ENCODE measurements around the gene ENOX2. TPM values are rescaled to one million over a fixed set of nuclear protein-coding genes. Genes with fewer than 3 reads are reported as not detected.
A peak's percentile ranks its signal among the peaks of the same experiment; 100 is the strongest.

ENOX2 gene
- polyA plus RNA-seq, 1 donor (not counting 4 experiments of a cell fraction or from before 2014, with no cell fraction given) = 24.5 TPM

GRCh38 chrX:130728208-130728607 is 174.8 kb downstream of the ENOX2 start:
- no peaks in the 10 kb centered on the region for H3K9me3 ChIP-seq (ENCODE audit: control insufficient read depth, low read depth, low read length)
- H4K20me1 ChIP-seq (ENCODE audit: control insufficient read depth, extremely low read depth, insufficient read depth, low read length) = no peaks in the 10 kb centered on the region
- H3K4me1 ChIP-seq (ENCODE audit: control insufficient read depth, extremely low read depth, insufficient read depth, low read length) = no peaks in the 10 kb centered on the region
- no peak overlapping the region for H3K4me2 ChIP-seq (ENCODE audit: control insufficient read depth, extremely low read depth, insufficient read depth, low read depth, low read length)
- no peak overlapping the region for H3K4me3 ChIP-seq (ENCODE audit: control insufficient read depth in 2 of 3, extremely low read depth in 1 of 3, insufficient read depth in 2 of 3, low read depth in 1 of 3, low read length in 3 of 3)
- H3K36me3 ChIP-seq (ENCODE audit: control insufficient read depth in 2 of 2, extremely low read depth in 1 of 2, insufficient read depth in 2 of 2, low read length in 2 of 2) = no peaks in the 10 kb centered on the region
- FAIRE-seq (no peak), DNase-seq (ENCODE audit: low read depth, low spot score) (no peak)
- no peak overlapping the region for H2AFZ ChIP-seq (ENCODE audit: control insufficient read depth, low read length)
- no peak overlapping the region for H3K9ac ChIP-seq (ENCODE audit: control insufficient read depth, extremely low read depth, insufficient read depth, low read length)
- no peaks in the 10 kb centered on the region for H3K79me2 ChIP-seq (ENCODE audit: control insufficient read depth, insufficient read depth, low read length)
- dilution Hi-C loops (cut with MboI; ENCODE audit: extremely low pct_ligation_motif_present, low sequenced_read_pairs) = no loop called here
- H3K27ac ChIP-seq (ENCODE audit: control insufficient read depth, insufficient read depth, low read length) = peak overlapping the region; percentile 2
- TF ChIP-seq CTCF (optimal IDR thresholded peaks at IDR 0.05 in 1 of 3, IDR thresholded peaks at IDR 0.05 in 1 of 3, conservative IDR thresholded peaks at IDR 0.05 in 1 of 3; ENCODE audit: extremely low read depth in 1 of 3, insufficient read depth in 2 of 3, low read length in 3 of 3) = no peak
- no peak for TF ChIP-seq EZH2 (IDR thresholded peaks at IDR 0.05; ENCODE audit: low read length)
- H3K27me3 ChIP-seq (ENCODE audit: control insufficient read depth, extremely low read depth, insufficient read depth, low read length) = no peaks in the 10 kb centered on the region
- H3K9me1 ChIP-seq (ENCODE audit: control insufficient read depth, extremely low read depth, insufficient read depth, low read length) = no peaks in the 10 kb centered on the region

GRCh38 chrX:130726661-130727060 is 176.3 kb downstream of the ENOX2 start:
- no peak for FAIRE-seq

More at GRCh38 chrX:130726661-130727060, 176.3 kb downstream of the ENOX2 start:
- dilution Hi-C loops (cut with MboI; ENCODE audit: extremely low pct_ligation_motif_present, low sequenced_read_pairs) = no loop called here
- Histone ChIP-seq H3K79me2 (ENCODE audit: control insufficient read depth, insufficient read depth, low read length) (no peaks in the 10 kb centered on the region), H4K20me1 (ENCODE audit: control insufficient read depth, extremely low read depth, insufficient read depth, low read length) (no peaks in the 10 kb centered on the region), H2AFZ (ENCODE audit: control insufficient read depth, low read length) (no peak overlapping the region), H3K9me3 (ENCODE audit: control insufficient read depth, low read depth, low read length) (no peaks in the 10 kb centered on the region), H3K27me3 (ENCODE audit: control insufficient read depth, extremely low read depth, insufficient read depth, low read length) (no peaks in the 10 kb centered on the region), H3K9ac (ENCODE audit: control insufficient read depth, extremely low read depth, insufficient read depth, low read length) (no peak overlapping the region), H3K4me3 (ENCODE audit: control insufficient read depth in 2 of 3, extremely low read depth in 1 of 3, insufficient read depth in 2 of 3, low read depth in 1 of 3, low read length in 3 of 3) (no peak overlapping the region), H3K9me1 (ENCODE audit: control insufficient read depth, extremely low read depth, insufficient read depth, low read length) (no peaks in the 10 kb centered on the region), H3K4me1 (ENCODE audit: control insufficient read depth, extremely low read depth, insufficient read depth, low read length) (no peaks in the 10 kb centered on the region), H3K27ac (ENCODE audit: control insufficient read depth, insufficient read depth, low read length) (no peak overlapping the region), H3K4me2 (ENCODE audit: control insufficient read depth, extremely low read depth, insufficient read depth, low read depth, low read length) (no peak overlapping the region), H3K36me3 (ENCODE audit: control insufficient read depth in 2 of 2, extremely low read depth in 1 of 2, insufficient read depth in 2 of 2, low read length in 2 of 2) (no peaks in the 10 kb centered on the region)
- no peak for DNase-seq (ENCODE audit: low read depth, low spot score)
- TF ChIP-seq EZH2 (IDR thresholded peaks at IDR 0.05; ENCODE audit: low read length) (no peak), CTCF (optimal IDR thresholded peaks at IDR 0.05 in 1 of 3, IDR thresholded peaks at IDR 0.05 in 1 of 3, conservative IDR thresholded peaks at IDR 0.05 in 1 of 3; ENCODE audit: extremely low read depth in 1 of 3, insufficient read depth in 2 of 3, low read length in 3 of 3) (no peak)
